ENCODE data around the gene PCGF1.

DNA sequence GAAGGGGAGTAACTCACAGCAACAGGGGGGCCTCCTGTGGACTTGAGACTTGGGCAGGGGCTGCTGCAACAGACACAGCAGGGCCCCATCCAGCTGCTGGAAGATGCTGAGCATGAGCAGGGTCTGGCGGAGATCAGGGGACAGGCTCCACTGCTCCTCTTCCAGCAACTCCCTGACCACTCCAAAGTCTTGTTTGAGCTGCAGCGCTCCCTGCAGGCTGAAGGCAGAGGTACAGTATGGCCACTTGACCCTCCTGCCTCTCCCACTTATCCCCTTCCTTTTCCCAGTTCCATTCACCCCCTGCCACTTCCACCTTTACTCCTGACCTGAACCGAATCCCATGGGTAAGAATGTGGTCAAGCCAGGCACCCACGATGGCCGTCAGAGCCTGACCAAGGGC lies 32.6 kb downstream of the PCGF1 start:
- TF ChIP-seq, protein P1, sequence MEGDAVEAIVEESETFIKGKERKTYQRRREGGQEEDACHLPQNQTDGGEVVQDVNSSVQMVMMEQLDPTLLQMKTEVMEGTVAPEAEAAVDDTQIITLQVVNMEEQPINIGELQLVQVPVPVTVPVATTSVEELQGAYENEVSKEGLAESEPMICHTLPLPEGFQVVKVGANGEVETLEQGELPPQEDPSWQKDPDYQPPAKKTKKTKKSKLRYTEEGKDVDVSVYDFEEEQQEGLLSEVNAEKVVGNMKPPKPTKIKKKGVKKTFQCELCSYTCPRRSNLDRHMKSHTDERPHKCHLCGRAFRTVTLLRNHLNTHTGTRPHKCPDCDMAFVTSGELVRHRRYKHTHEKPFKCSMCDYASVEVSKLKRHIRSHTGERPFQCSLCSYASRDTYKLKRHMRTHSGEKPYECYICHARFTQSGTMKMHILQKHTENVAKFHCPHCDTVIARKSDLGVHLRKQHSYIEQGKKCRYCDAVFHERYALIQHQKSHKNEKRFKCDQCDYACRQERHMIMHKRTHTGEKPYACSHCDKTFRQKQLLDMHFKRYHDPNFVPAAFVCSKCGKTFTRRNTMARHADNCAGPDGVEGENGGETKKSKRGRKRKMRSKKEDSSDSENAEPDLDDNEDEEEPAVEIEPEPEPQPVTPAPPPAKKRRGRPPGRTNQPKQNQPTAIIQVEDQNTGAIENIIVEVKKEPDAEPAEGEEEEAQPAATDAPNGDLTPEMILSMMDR (conservative IDR thresholded peaks at IDR 0.05): no peak; the same call in 1 of the 2 replicates
- TF ChIP-seq ZFX (IDR thresholded peaks at IDR 0.05): no peak

Measured in C4-2B (cell line).